Hepatocyte (in vitro differentiated cells): Measurements from ENCODE around the gene CGRRF1. TPM values are rescaled to one million over a fixed set of nuclear protein-coding genes. Genes with fewer than 3 reads are reported as not detected.

Experiments used
- DNase-seq: peaks from one replicate; pipeline ENCODE4 v3.0.0-alpha.2; 2016; ENCODE audit warnings: low spot score
- H2AFZ ChIP-seq: fragments of 200-600 bp; sonication (generic); 2 replicates; pipeline ENCODE4 v1.6.0; 2016; ENCODE audit warnings: antibody characterized with exemption, mild to moderate bottlenecking
- H3K27ac ChIP-seq: fragments of 200-600 bp; sonication (generic); 2 replicates; pipeline ENCODE4 v1.5.1; 2016; ENCODE audit warnings: mild to moderate bottlenecking
- H3K27me3 ChIP-seq: fragments of 200-600 bp; sonication (generic); 2 replicates; pipeline ENCODE4 v1.6.1; 2016
- H3K36me3 ChIP-seq: fragments of 200-600 bp; sonication (generic); replicated peaks from 2 replicates; pipeline ENCODE4 v1.5.1; 2016; ENCODE audit warnings: low read depth; ENCODE audit not compliant: insufficient read depth
- H3K4me1 ChIP-seq: fragments of 200-600 bp; sonication (generic); 2 replicates; pipeline ENCODE4 v1.5.1; 2016; ENCODE audit warnings: mild to moderate bottlenecking, moderate library complexity; ENCODE audit not compliant: insufficient read depth
- H3K4me2 ChIP-seq: fragments of 200-600 bp; sonication (generic); 2 replicates; pipeline ENCODE4 v1.6.0; 2016
- H3K4me3 ChIP-seq: fragments of 200-600 bp; sonication (generic); 2 replicates; pipeline ENCODE4 v1.5.1; 2016; ENCODE audit warnings: mild to moderate bottlenecking
- H3K79me2 ChIP-seq: fragments of 200-600 bp; sonication (generic); 2 replicates; pipeline ENCODE4 v1.6.0; 2017; ENCODE audit warnings: mild to moderate bottlenecking
- H3K9me2 ChIP-seq: fragments of 200-600 bp; sonication (generic); replicated peaks from 2 replicates; pipeline ENCODE4 v1.6.0; 2017; ENCODE audit warnings: mild to moderate bottlenecking; ENCODE audit not compliant: insufficient read depth
- H3K9me3 ChIP-seq: fragments of 200-600 bp; sonication (generic); 2 replicates; pipeline ENCODE4 v1.5.1; 2016; ENCODE audit warnings: low read depth, mild to moderate bottlenecking
- H4K20me1 ChIP-seq: fragments of 200-600 bp; sonication (generic); 2 replicates; pipeline ENCODE4 v1.6.0; 2016; ENCODE audit warnings: mild to moderate bottlenecking; ENCODE audit not compliant: insufficient read depth, poor library complexity, severe bottlenecking
- EZH2 ChIP-seq: fragments of 200-600 bp; sonication (generic); IDR thresholded peaks from 2 replicates; pipeline ENCODE4 v1.6.1; 2016; ENCODE audit warnings: antibody characterized with exemption, mild to moderate bottlenecking, borderline replicate concordance
- EZH2phosphoT487 ChIP-seq: fragments of 200-600 bp; sonication (generic); IDR thresholded peaks from one replicate; pipeline ENCODE4 v1.6.1; 2018; ENCODE audit warnings: antibody characterized with exemption, mild to moderate bottlenecking, low read depth, moderate library complexity; ENCODE audit not compliant: unreplicated experiment, severe bottlenecking
- WGBS: methylation state at CpG from one replicate; pipeline ENCODE4 v1.1.6; 2016; ENCODE audit warnings: low lambda C conversion rate; ENCODE audit errors: missing lambda C conversion rate; 5-methylcytosine and 5-hydroxymethylcytosine counted together
- polyA plus RNA-seq: library from polyadenylated mRNA; unstranded; fragments of >200 nt; fragmentation: Nextera tagmentation; extraction: Ambion mirVana; gene quantifications from 2 replicates; pipeline ENCODE4 v1.2.1, GENCODE V29; 2016
- total RNA-seq: library from RNA; depleted of rRNA; stranded (reverse); fragments of >200 nt; gene quantifications from 2 replicates; pipeline ENCODE4 v1.2.3, GENCODE V29; 2014
- TF ChIP-seq, protein P1 (sequence below): fragments of 200-600 bp; sonication (generic); IDR thresholded peaks from 2 replicates; pipeline ENCODE4 v1.5.1; 2016; ENCODE audit warnings: antibody characterized with exemption, mild to moderate bottlenecking; ENCODE audit not compliant: poor library complexity

CGRRF1 gene
- total and polyA plus RNA-seq, 2 experiments from 2014 or later = 20.7 to 27.0 TPM

DNA sequence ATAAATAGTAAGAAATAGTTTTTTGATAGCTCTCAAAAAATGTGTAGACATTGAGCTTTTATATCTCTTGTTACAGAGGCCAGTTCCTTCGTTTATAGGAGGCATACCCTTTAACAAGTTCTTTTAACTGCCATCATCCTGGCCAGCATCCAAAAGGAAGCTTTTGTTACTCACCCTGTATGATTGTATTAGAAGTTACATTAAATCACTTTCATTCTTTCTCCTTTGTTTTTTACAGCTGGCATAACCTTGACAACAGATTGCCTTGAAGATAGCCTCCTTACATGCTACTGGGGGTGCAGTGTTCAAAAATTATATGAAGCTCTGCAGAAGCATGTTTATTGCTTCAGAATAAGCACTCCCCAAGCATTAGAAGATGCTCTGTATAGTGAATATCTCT, 20.1 kb downstream of the CGRRF1 start:
- TF ChIP-seq EZH2 = no peak
- no peak for TF ChIP-seq EZH2phosphoT487
- TF ChIP-seq, protein P1, sequence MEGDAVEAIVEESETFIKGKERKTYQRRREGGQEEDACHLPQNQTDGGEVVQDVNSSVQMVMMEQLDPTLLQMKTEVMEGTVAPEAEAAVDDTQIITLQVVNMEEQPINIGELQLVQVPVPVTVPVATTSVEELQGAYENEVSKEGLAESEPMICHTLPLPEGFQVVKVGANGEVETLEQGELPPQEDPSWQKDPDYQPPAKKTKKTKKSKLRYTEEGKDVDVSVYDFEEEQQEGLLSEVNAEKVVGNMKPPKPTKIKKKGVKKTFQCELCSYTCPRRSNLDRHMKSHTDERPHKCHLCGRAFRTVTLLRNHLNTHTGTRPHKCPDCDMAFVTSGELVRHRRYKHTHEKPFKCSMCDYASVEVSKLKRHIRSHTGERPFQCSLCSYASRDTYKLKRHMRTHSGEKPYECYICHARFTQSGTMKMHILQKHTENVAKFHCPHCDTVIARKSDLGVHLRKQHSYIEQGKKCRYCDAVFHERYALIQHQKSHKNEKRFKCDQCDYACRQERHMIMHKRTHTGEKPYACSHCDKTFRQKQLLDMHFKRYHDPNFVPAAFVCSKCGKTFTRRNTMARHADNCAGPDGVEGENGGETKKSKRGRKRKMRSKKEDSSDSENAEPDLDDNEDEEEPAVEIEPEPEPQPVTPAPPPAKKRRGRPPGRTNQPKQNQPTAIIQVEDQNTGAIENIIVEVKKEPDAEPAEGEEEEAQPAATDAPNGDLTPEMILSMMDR = no peak
- no peaks in the 10 kb centered on the region for H3K9me2 ChIP-seq
- H3K36me3 ChIP-seq = no peaks in the 10 kb centered on the region
- H3K27me3 ChIP-seq = no peaks in the 10 kb centered on the region
- DNase-seq = no peak
- H3K79me2 ChIP-seq = peaks cover 3% of the 10 kb centered on the region
- no peaks in the 10 kb centered on the region for H3K4me1 ChIP-seq
- no peak overlapping the region for H3K4me2 ChIP-seq
- H2AFZ ChIP-seq = no peak overlapping the region
- no peak overlapping the region for H3K27ac ChIP-seq
- H3K4me3 ChIP-seq = no peak overlapping the region
- 47% methylated on average over 1 of the region's 1 CpG for WGBS
- no peaks in the 10 kb centered on the region for H3K9me3 ChIP-seq
- H4K20me1 ChIP-seq = no peaks in the 10 kb centered on the region

GRCh38 chr14:54532111-54533012, 22.7 kb downstream of the CGRRF1 start:
- H4K20me1 ChIP-seq = no peaks in the 10 kb centered on the region
- no peaks in the 10 kb centered on the region for H3K79me2 ChIP-seq
- TF ChIP-seq, protein P1 = no peak
- H3K9me3 ChIP-seq = no peaks in the 10 kb centered on the region
- WGBS = 100% methylated on average over 3 of the region's 3 CpGs
- H3K27ac ChIP-seq = no peak overlapping the region
- no peaks in the 10 kb centered on the region for H3K9me2 ChIP-seq
- DNase-seq = no peak
- H3K27me3 ChIP-seq = no peaks in the 10 kb centered on the region
- H3K4me3 ChIP-seq = no peak overlapping the region
- no peak overlapping the region for H3K4me2 ChIP-seq
- no peaks in the 10 kb centered on the region for H3K36me3 ChIP-seq
- no peak overlapping the region for H2AFZ ChIP-seq
- no peaks in the 10 kb centered on the region for H3K4me1 ChIP-seq

GRCh38 chr14:54533100-54533499, 23.4 kb downstream of the CGRRF1 start:
- H3K27me3 ChIP-seq = no peaks in the 10 kb centered on the region
- H2AFZ ChIP-seq = no peak overlapping the region
- H3K27ac ChIP-seq = no peak overlapping the region
- TF ChIP-seq, protein P1 = no peak
- TF ChIP-seq EZH2phosphoT487 (no peak), EZH2 (no peak)
- no peaks in the 10 kb centered on the region for H3K4me1 ChIP-seq
- no peak overlapping the region for H3K4me3 ChIP-seq
- H3K4me2 ChIP-seq = no peak overlapping the region
- no peaks in the 10 kb centered on the region for H3K36me3 ChIP-seq
- H3K9me3 ChIP-seq = no peaks in the 10 kb centered on the region
- WGBS = 100% methylated on average over 1 of the region's 1 CpG
- no peaks in the 10 kb centered on the region for H4K20me1 ChIP-seq
- no peaks in the 10 kb centered on the region for H3K79me2 ChIP-seq
- H3K9me2 ChIP-seq = no peaks in the 10 kb centered on the region
- no peak for DNase-seq
